ENCODE results near the gene PRDX2. TPM values are rescaled to one million over a fixed set of nuclear protein-coding genes. Genes with fewer than 3 reads are reported as not detected.

The PRDX2 gene
- polyA plus RNA-seq, 1 of the 3 experiments (the other 2 are of a cell fraction): 341 TPM

GRCh38 chr19:12774588-12775555, 26.7 kb downstream of the PRDX2 start, which contains the start of gene HOOK2:
TSS of gene HOOK2 (minus strand) at chr19:12775552. CDS start at chr19:12775449, 103 bp downstream.
- no peaks in the 10 kb centered on the region for H3K9me3 ChIP-seq
- H3K9ac ChIP-seq: peak within 1 kb of the TSS; percentile 70
- no peaks in the 10 kb centered on the region for H3K79me2 ChIP-seq (ENCODE audit: insufficient read depth)
- H3K4me2 ChIP-seq: peak within 1 kb of the TSS; percentile 96
- peaks cover 25% of the 10 kb centered on the region for H3F3A ChIP-seq (replicated peaks; ENCODE audit: insufficient read depth)
- no peaks in the 10 kb centered on the region for H3K36me3 ChIP-seq (replicated peaks in 1 of 2; ENCODE audit: control insufficient read depth in 1 of 2, insufficient read depth in 2 of 2, low read length in 1 of 2)
- peak within 1 kb of the TSS; percentile 73 to 75 for H3K4me3 ChIP-seq (ENCODE audit: low read depth in 2 of 2, low read length in 1 of 2)
- TF ChIP-seq TCF12 (IDR thresholded peaks at IDR 0.05) (no peak), RCOR1 (IDR thresholded peaks at IDR 0.05; ENCODE audit: low read length) (no peak), MAX (IDR thresholded peaks at IDR 0.05; ENCODE audit: low read depth) (0 out of 2 replicates have a peak, but pooled peaks have one; percentile 13), GABPA (IDR thresholded peaks at IDR 0.05; ENCODE audit: low read depth) (no peak), USF1 (IDR thresholded peaks at IDR 0.05; ENCODE audit: borderline replicate concordance, low read depth) (peak; percentile 75; the same call in 1 of the 2 replicates), NRF1 (IDR thresholded peaks at IDR 0.05; ENCODE audit: low read depth, low read length) (no peak), YY1 (IDR thresholded peaks at IDR 0.05; ENCODE audit: low read depth) (no peak)
- H2AFZ ChIP-seq (ENCODE audit: low read depth): peak within 1 kb of the TSS; percentile 79
- peak within 1 kb of the TSS in 1 of 2 experiments; percentile 73; a peak in 1 of 4 replicates for H3K27ac ChIP-seq (ENCODE audit: low read depth in 2 of 2, low read length in 1 of 2)
- no peaks in the 10 kb centered on the region for H3K9me2 ChIP-seq
- ChIA-PET CTCF (interaction anchor here (1.0 to 12.1 kb wide), 8 partner anchors 12 to 73 kb away, joined by 3 to 447 read pairs (median 10); partner anchors contain the start of genes JUNB, PRDX2 and THSD8), POLR2A (interaction anchor here (0.7 kb wide), 1 partner anchor 17 kb away, joined by 3 read pairs; no protein-coding TSS in a partner anchor)
- 46% methylated on average over 27 of the region's 58 CpGs for WGBS (ENCODE audit: low lambda C conversion rate)
- H4K20me1 ChIP-seq (ENCODE audit: insufficient read depth): no peaks in the 10 kb centered on the region
- peaks cover 19 to 50% of the 10 kb centered on the region in 2 experiments; a peak in 3 of 4 replicates for H3K4me1 ChIP-seq (ENCODE audit: control insufficient read depth in 1 of 2, insufficient read depth in 2 of 2, low read depth in 1 of 2, low read length in 1 of 2)
- no peak for DNase-seq
- no peaks in the 10 kb centered on the region for H3K27me3 ChIP-seq (ENCODE audit: insufficient read depth)

GRCh38 chr19:12773571-12773970, 28.0 kb downstream of the PRDX2 start:
- Histone ChIP-seq H3K9me2 (no peaks in the 10 kb centered on the region), H3K9me3 (no peaks in the 10 kb centered on the region), H3K79me2 (ENCODE audit: insufficient read depth) (no peaks in the 10 kb centered on the region), H3K27me3 (ENCODE audit: insufficient read depth) (no peaks in the 10 kb centered on the region), H4K20me1 (ENCODE audit: insufficient read depth) (no peaks in the 10 kb centered on the region), H3F3A (replicated peaks; ENCODE audit: insufficient read depth) (peaks cover 25% of the 10 kb centered on the region), H3K27ac (ENCODE audit: low read depth in 2 of 2, low read length in 1 of 2) (no peak overlapping the region), H3K4me1 (ENCODE audit: control insufficient read depth in 1 of 2, insufficient read depth in 2 of 2, low read depth in 1 of 2, low read length in 1 of 2) (peaks cover 9 to 37% of the 10 kb centered on the region in 2 experiments; a peak in 1 of 4 replicates), H3K9ac (no peak overlapping the region), H3K4me3 (ENCODE audit: low read depth in 2 of 2, low read length in 1 of 2) (no peak overlapping the region), H3K4me2 (peak overlapping the region; percentile 12; the same call in 1 of the 2 replicates), H2AFZ (ENCODE audit: low read depth) (no peak overlapping the region), H3K36me3 (replicated peaks in 1 of 2; ENCODE audit: control insufficient read depth in 1 of 2, insufficient read depth in 2 of 2, low read length in 1 of 2) (no peaks in the 10 kb centered on the region)
- no peak for DNase-seq
- TF ChIP-seq SMC3 (IDR thresholded peaks at IDR 0.05; ENCODE audit: low read depth, low read length) (peak; percentile 29), CTCF (IDR thresholded peaks at IDR 0.05) (peak; percentile 51), POLR2AphosphoS5 (IDR thresholded peaks at IDR 0.05; ENCODE audit: low read depth, low read length) (no peak), RAD21 (IDR thresholded peaks at IDR 0.05; ENCODE audit: low read length) (0 out of 2 replicates have a peak, but pooled peaks have one; percentile 13), TCF12 (IDR thresholded peaks at IDR 0.05) (no peak)
- 90% methylated on average over 2 of the region's 2 CpGs for WGBS (ENCODE audit: low lambda C conversion rate)
- CTCF ChIA-PET: interaction anchor here (1.2 to 12.1 kb wide), 7 partner anchors 11 to 74 kb away, joined by 3 to 447 read pairs (median 11); partner anchors contain the start of genes JUNB, PRDX2, THSD8 and TRIR
- POLR2A ChIA-PET: interaction anchor here (1.3 to 2.1 kb wide), 3 partner anchors 18 to 28 kb away, joined by 3 to 10 read pairs (median 5); partner anchors contain the start of genes JUNB, PRDX2 and THSD8
